A673 (cell line): ENCODE measurements around the gene TMEFF2. TPM values are rescaled to one million over a fixed set of nuclear protein-coding genes. Genes with fewer than 3 reads are reported as not detected.

Source experiments
- BruUV-seq: library from RNA; stranded (reverse); fragments of 400-500 nt; replicated peaks from 2 replicates; lab custom pipeline; 2021; lab: Mats Ljungman, UMichigan
- CTCF ChIA-PET: fragments of 300-600 bp; sonication (Branson Sonifier 250); formaldehyde crosslinking; loops from one replicate; lab custom pipeline; 2022; ENCODE audit warnings: antibody characterized with exemption; lab: Charles Lee
- POLR2A ChIA-PET: fragments of 300-600 bp; sonication (Branson Sonifier 250); formaldehyde crosslinking; loops from one replicate; lab custom pipeline; 2022; ENCODE audit warnings: antibody characterized with exemption; ENCODE audit not compliant: low non-redundant PET; lab: Charles Lee
- DNase-seq: peaks from one replicate; pipeline ENCODE4 v3.0.0-alpha.2; 2015; ENCODE audit warnings: low spot score
- H3K27ac ChIP-seq: fragments of 200-600 bp; sonication (generic); 2 replicates; pipeline ENCODE4 v1.5.1; 2016; ENCODE audit warnings: mixed run types, low read depth, mild to moderate bottlenecking, mixed read lengths, antibody characterized with exemption, low read length; ENCODE audit not compliant: poor library complexity, severe bottlenecking
- H3K27me3 ChIP-seq: fragments of 200-600 bp; sonication (generic); replicated peaks from 2 replicates; pipeline ENCODE4 v1.6.1; 2017; ENCODE audit warnings: mixed run types, low read depth, mild to moderate bottlenecking, mixed read lengths, antibody characterized with exemption, low read length; ENCODE audit not compliant: insufficient read depth, poor library complexity
- H3K36me3 ChIP-seq: fragments of 200-600 bp; sonication (generic); 2 replicates; pipeline ENCODE4 v1.6.1; 2016; ENCODE audit warnings: mixed run types, mild to moderate bottlenecking, mixed read lengths, antibody characterized with exemption, low read length; ENCODE audit not compliant: insufficient read depth, poor library complexity, severe bottlenecking
- H3K4me1 ChIP-seq: fragments of 200-600 bp; sonication (generic); 2 replicates; pipeline ENCODE4 v1.6.1; 2017; ENCODE audit warnings: mixed run types, mild to moderate bottlenecking, mixed read lengths, antibody characterized with exemption, low read length; ENCODE audit not compliant: insufficient read depth, poor library complexity, severe bottlenecking
- H3K4me3 ChIP-seq: fragments of 200-600 bp; sonication (generic); 2 replicates; pipeline ENCODE4 v1.5.1; 2016; ENCODE audit warnings: low read depth, mixed run types, mild to moderate bottlenecking, mixed read lengths, low read length; ENCODE audit not compliant: poor library complexity, severe bottlenecking
- H3K9me3 ChIP-seq: fragments of 200-600 bp; sonication (generic); 2 replicates; pipeline ENCODE4 v1.6.1; 2016; ENCODE audit warnings: mixed run types, low read depth, mild to moderate bottlenecking, mixed read lengths, antibody characterized with exemption, low read length; ENCODE audit not compliant: poor library complexity, severe bottlenecking
- CTCF ChIP-seq: fragments of 300-800, 200-600 bp; sonication (generic); conservative IDR thresholded peaks from 2 replicates; pipeline ENCODE4 v1.5.1; 2017; ENCODE audit warnings: low read depth, mild to moderate bottlenecking, antibody characterized with exemption, low read length, moderate library complexity, mixed read lengths
- EZH2 ChIP-seq: fragments of 200-600 bp; sonication (generic); IDR thresholded peaks from 2 replicates; pipeline ENCODE4 v1.6.1; 2017; ENCODE audit warnings: borderline replicate concordance, low read depth, mild to moderate bottlenecking, mixed read lengths, antibody characterized with exemption, low read length; ENCODE audit not compliant: poor library complexity, severe bottlenecking
- intact Hi-C: fragments of 100-400 bp; cut with micrococcal nuclease; formaldehyde crosslinking; loops from one replicate; pipeline ENCODE4 v1.10.0; 2022; ENCODE audit not compliant: unreplicated experiment
- total RNA-seq: library from RNA; stranded (reverse); gene quantifications from 2 replicates; pipeline ENCODE4 v1.2.3, GENCODE V29; 2021

The TMEFF2 gene
- total RNA-seq, 1 experiment from 2014 or later: 7.0 TPM

GRCh38 chr2:192208848-192209247 is 14.1 kb upstream of the TMEFF2 start:
- Histone ChIP-seq H3K4me1 (no peaks in the 10 kb centered on the region), H3K27me3 (no peaks in the 10 kb centered on the region), H3K9me3 (no peaks in the 10 kb centered on the region), H3K36me3 (no peaks in the 10 kb centered on the region), H3K27ac (no peak overlapping the region), H3K4me3 (no peak overlapping the region)
- ChIA-PET POLR2A (no interaction called here), CTCF (no interaction called here)
- DNase-seq: no peak
- intact Hi-C loops: no loop called here
- TF ChIP-seq CTCF (no peak), EZH2 (no peak)
- no TSS peak for BruUV-seq

GRCh38 chr2:192206399-192206798 is 11.7 kb upstream of the TMEFF2 start:
- H3K4me3 ChIP-seq: no peak overlapping the region

GRCh38 chr2:192203876-192204275 is 9.1 kb upstream of the TMEFF2 start:
- Histone ChIP-seq H3K27me3 (no peaks in the 10 kb centered on the region), H3K36me3 (no peaks in the 10 kb centered on the region), H3K4me3 (no peak overlapping the region), H3K27ac (no peak overlapping the region), H3K9me3 (no peaks in the 10 kb centered on the region), H3K4me1 (no peaks in the 10 kb centered on the region)
- intact Hi-C loops: no loop called here
- TF ChIP-seq EZH2 (no peak), CTCF (no peak)
- POLR2A ChIA-PET: no interaction called here
- CTCF ChIA-PET: no interaction called here
- no TSS peak for BruUV-seq
- DNase-seq: no peak

More at GRCh38 chr2:192206399-192206798, 11.7 kb upstream of the TMEFF2 start:
- Histone ChIP-seq H3K9me3 (no peaks in the 10 kb centered on the region), H3K4me1 (no peaks in the 10 kb centered on the region), H3K27me3 (no peaks in the 10 kb centered on the region), H3K27ac (no peak overlapping the region), H3K36me3 (no peaks in the 10 kb centered on the region)
- CTCF ChIA-PET: no interaction called here
- no peak for TF ChIP-seq CTCF
- TF ChIP-seq EZH2: no peak
- POLR2A ChIA-PET: no interaction called here
- BruUV-seq: no TSS peak
- no peak for DNase-seq
- intact Hi-C loops: no loop called here
